ENCODE measurements around the gene DPP7.

DPP7 gene

DNA sequence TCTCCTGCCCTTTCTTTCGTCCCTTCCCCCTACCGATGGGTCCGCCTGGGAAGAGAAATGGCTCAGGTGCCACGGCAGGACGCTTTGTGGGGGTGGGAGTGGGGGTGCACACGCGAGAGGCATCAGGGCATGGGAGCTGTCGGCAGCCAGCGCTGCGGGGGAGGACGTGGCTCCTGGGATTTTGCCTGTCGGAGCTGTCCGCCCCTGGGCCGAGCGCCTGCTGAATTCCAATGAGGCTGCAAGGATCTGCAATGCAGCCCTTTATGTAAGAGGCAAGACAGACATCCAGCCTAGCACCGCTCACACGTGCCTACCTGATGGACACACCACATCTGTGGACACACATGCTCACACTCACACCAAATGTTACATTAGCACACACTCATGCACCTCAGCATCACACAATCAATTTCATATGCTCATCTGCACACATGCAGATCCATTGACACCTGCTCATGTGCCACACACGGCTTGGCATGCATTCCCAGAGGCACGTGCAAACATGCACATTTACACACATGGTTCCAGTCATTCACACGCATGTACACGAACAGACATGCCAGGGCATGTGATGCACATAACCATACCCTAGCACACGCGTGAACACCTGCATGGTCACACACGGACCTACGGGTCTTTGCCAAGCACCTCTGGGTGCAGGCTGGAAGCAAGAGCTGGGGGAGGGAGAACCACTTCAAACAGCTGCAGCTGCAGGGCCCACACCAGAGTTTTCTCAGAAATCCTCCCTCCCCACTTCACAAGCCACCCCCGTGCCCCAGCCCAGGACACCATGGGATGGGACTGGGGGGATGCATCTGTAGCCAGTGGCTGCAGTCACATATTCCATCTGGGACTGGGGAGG is 25.8 kb upstream of the DPP7 start:
- no peak for DNase-seq (ENCODE audit: low read depth)
- H3K4me3 ChIP-seq (ENCODE audit: low read depth, low read length), result no peak overlapping the region

DNA sequence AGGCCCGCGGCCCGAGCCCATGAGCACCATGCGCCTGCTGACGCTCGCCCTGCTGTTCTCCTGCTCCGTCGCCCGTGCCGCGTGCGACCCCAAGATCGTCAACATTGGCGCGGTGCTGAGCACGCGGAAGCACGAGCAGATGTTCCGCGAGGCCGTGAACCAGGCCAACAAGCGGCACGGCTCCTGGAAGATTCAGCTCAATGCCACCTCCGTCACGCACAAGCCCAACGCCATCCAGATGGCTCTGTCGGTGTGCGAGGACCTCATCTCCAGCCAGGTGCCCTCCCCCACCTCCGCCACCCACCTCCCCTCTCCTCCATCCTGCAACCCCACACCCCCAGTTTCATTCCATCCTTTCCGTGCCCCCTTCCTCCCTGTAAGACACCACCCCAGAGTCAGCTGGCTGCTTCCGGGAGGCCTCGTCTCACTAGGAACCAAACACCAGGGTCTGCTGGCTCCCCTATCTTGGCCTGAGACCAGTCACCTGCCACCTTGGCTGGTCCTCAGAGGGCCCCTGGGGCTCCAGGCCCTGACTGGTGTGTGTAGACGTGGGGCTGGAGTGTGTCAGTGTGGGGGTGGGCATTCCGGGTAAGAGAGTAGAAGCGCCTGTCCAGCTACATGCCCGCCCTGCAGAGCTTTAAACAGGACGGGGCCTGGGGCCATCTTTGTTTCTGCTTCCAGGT is 25.1 kb upstream of the DPP7 start:
- TF ChIP-seq, protein P1, sequence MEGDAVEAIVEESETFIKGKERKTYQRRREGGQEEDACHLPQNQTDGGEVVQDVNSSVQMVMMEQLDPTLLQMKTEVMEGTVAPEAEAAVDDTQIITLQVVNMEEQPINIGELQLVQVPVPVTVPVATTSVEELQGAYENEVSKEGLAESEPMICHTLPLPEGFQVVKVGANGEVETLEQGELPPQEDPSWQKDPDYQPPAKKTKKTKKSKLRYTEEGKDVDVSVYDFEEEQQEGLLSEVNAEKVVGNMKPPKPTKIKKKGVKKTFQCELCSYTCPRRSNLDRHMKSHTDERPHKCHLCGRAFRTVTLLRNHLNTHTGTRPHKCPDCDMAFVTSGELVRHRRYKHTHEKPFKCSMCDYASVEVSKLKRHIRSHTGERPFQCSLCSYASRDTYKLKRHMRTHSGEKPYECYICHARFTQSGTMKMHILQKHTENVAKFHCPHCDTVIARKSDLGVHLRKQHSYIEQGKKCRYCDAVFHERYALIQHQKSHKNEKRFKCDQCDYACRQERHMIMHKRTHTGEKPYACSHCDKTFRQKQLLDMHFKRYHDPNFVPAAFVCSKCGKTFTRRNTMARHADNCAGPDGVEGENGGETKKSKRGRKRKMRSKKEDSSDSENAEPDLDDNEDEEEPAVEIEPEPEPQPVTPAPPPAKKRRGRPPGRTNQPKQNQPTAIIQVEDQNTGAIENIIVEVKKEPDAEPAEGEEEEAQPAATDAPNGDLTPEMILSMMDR (conservative IDR thresholded peaks at IDR 0.05; ENCODE audit: low read depth, low read length), result no peak
- no peak for DNase-seq (ENCODE audit: low read depth)
- no peak overlapping the region for H3K4me3 ChIP-seq (ENCODE audit: low read depth, low read length)

More for the DNA sequence above, 25.8 kb upstream of the DPP7 start:
- TF ChIP-seq, protein P1 (conservative IDR thresholded peaks at IDR 0.05; ENCODE audit: low read depth, low read length), result no peak

- no peak within 1 kb of the TSS for H3K4me3 ChIP-seq (ENCODE audit: low read depth, low read length)
- TF ChIP-seq, protein P1 (conservative IDR thresholded peaks at IDR 0.05; ENCODE audit: low read depth, low read length), result no peak
- peak; percentile 20 for DNase-seq (ENCODE audit: low read depth)
Measured at GRCh38 chr9:137138722-137139467, 24.4 kb upstream of the DPP7 start, which contains the start of gene GRIN1. Gene GRIN1 (plus strand): TSS chr9:137139154. CDS start chr9:137139487, 333 bp downstream.

DNA sequence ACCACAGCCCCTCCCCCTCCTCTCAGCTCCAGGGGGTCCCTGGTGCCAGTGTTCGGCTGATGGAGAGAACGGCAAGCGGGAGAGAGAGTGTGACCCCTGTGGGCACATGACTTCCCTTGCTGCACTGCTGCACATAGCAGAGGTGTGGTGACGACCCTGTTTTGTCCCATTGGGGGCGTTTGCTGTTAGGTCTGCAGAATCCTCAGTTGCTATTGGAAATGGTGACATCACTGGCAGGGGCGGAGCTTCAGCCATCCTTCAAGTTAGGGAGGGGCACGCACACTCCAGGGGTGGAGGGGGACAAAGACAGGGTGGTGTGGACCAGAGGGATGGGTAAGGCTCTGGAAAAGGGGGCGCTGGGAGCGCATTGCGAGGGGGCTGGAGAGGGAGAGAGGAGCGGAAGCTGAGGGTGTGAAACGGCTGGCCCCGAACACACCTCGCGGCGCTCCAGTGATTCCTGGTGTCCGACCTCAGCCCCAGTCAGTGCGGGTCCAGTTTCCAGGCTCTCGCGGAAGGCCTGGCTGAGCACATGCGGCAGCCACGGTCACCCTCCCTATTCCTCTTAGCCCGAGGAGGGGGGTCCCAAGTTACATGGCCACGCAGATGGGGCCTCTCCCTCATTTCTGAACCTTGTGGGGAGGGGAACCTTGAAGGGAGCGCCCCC is 23.7 kb upstream of the DPP7 start:
- no peak for DNase-seq (ENCODE audit: low read depth)
- TF ChIP-seq, protein P1 (conservative IDR thresholded peaks at IDR 0.05; ENCODE audit: low read depth, low read length), result no peak
- no peak overlapping the region for H3K4me3 ChIP-seq (ENCODE audit: low read depth, low read length)

DNA sequence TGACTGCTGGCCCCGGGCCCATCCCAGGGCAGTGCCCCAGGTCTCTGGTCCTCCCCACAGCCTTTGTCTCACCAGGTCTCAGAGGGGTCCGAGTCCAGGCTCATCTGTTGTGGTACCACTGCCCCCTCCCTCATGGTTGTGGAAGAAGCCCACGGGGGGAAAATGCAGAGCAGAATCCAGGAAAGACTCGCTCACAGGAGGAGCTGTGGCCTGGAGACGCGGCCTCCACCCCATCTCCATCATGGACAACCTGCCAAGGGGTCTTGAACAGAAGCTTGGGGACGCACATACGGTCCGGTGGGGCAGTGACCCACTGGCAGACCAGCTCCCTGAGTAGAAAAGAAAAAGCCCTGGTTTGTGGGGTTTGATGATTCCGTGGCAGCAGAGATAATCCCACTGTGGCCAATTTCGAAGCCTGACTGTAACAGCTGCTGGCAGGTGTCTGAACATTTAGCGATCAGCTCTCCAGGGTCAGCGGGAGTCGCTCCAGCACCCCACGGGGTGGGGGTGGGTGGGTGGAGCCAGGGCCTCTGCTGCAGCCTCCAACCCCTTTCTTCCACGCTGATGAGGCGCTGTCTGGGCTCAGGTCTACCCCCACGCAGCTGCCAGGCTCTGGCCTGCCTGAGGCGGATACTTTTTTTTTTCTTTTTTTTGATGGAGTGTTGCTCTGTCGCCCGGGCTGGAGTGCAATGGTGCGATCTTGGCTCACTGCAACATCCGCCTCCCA is 22.5 kb upstream of the DPP7 start:
- no peak overlapping the region for H3K4me3 ChIP-seq (ENCODE audit: low read depth, low read length)
- TF ChIP-seq, protein P1 (conservative IDR thresholded peaks at IDR 0.05; ENCODE audit: low read depth, low read length), result no peak
- DNase-seq (ENCODE audit: low read depth), result no peak
